Neural crest cell (in vitro differentiated cells): ENCODE measurements around the gene ABAT. TPM values are rescaled to one million over a fixed set of nuclear protein-coding genes. Genes with fewer than 3 reads are reported as not detected.

Experiments
- DNase-seq: peaks from one replicate; pipeline ENCODE4 v3.0.0; 2021; ENCODE audit warnings: low read depth, mixed read lengths, low spot score
- H3K27ac Mint-ChIP-seq: one replicate; pipeline ENCODE4 v1.8.0; 2021; ENCODE audit warnings: mild to moderate bottlenecking, mixed read lengths; ENCODE audit not compliant: unreplicated experiment
- H3K27me3 Mint-ChIP-seq: 2 replicates; pipeline ENCODE4 v1.8.0; 2021; ENCODE audit warnings: low read depth, mild to moderate bottlenecking, mixed read lengths
- H3K36me3 Mint-ChIP-seq: 2 replicates; pipeline ENCODE4 v1.8.0; 2021; ENCODE audit warnings: low read depth, mild to moderate bottlenecking, mixed read lengths
- H3K4me1 Mint-ChIP-seq: 2 replicates; pipeline ENCODE4 v1.8.0; 2021; ENCODE audit warnings: mixed read lengths
- H3K4me3 Mint-ChIP-seq: one replicate; pipeline ENCODE4 v1.8.0; 2021; ENCODE audit warnings: mild to moderate bottlenecking, mixed read lengths
- H3K9me3 Mint-ChIP-seq: 2 replicates; pipeline ENCODE4 v1.8.0; 2021; ENCODE audit warnings: mixed read lengths
- total RNA-seq: library from RNA; stranded (reverse); gene quantifications from 2 replicates; pipeline ENCODE4 v1.2.1, GENCODE V29; 2021
- TF ChIP-seq, protein P1 (sequence below): fragments of 200-600 bp; sonication (generic); conservative IDR thresholded peaks from 2 replicates; pipeline ENCODE4 v1.5.0; 2021; ENCODE audit warnings: antibody characterized with exemption, mild to moderate bottlenecking

The ABAT gene
- total RNA-seq, 1 donor from 2014 or later, result 35.2 TPM

DNA sequence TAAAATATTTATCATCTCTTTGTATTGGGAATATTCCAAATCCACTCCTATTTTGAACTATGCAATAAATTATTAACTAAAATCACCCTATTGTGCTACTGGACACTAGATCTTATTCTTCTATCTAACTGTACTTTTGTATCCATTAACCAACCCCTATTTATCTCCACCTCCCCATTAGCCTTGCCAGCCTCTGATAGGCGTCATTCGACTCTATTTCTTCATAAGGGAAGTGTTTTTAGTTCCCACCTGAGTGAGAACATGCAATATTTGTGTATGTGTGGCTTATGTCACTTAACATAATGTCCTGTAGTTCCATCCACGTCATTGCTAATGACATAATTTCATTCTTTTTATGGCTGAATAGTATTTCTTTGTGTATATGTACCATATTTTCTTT lies 99.1 kb downstream of the ABAT start:
- H3K9me3 Mint-ChIP-seq, result no peaks in the 10 kb centered on the region
- peaks cover 5% of the 10 kb centered on the region for H3K4me1 Mint-ChIP-seq
- no peak overlapping the region for H3K27ac Mint-ChIP-seq
- H3K4me3 Mint-ChIP-seq, result no peak overlapping the region
- H3K36me3 Mint-ChIP-seq, result peaks cover 4% of the 10 kb centered on the region
- TF ChIP-seq, protein P1, sequence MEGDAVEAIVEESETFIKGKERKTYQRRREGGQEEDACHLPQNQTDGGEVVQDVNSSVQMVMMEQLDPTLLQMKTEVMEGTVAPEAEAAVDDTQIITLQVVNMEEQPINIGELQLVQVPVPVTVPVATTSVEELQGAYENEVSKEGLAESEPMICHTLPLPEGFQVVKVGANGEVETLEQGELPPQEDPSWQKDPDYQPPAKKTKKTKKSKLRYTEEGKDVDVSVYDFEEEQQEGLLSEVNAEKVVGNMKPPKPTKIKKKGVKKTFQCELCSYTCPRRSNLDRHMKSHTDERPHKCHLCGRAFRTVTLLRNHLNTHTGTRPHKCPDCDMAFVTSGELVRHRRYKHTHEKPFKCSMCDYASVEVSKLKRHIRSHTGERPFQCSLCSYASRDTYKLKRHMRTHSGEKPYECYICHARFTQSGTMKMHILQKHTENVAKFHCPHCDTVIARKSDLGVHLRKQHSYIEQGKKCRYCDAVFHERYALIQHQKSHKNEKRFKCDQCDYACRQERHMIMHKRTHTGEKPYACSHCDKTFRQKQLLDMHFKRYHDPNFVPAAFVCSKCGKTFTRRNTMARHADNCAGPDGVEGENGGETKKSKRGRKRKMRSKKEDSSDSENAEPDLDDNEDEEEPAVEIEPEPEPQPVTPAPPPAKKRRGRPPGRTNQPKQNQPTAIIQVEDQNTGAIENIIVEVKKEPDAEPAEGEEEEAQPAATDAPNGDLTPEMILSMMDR, result no peak
- no peak for DNase-seq
- no peaks in the 10 kb centered on the region for H3K27me3 Mint-ChIP-seq

GRCh38 chr16:8774208-8774607 lies 99.8 kb downstream of the ABAT start:
- H3K9me3 Mint-ChIP-seq, result no peaks in the 10 kb centered on the region
- peaks cover 4% of the 10 kb centered on the region for H3K36me3 Mint-ChIP-seq
- H3K4me1 Mint-ChIP-seq, result no peaks in the 10 kb centered on the region
- TF ChIP-seq, protein P1, result no peak
- H3K27ac Mint-ChIP-seq, result no peak overlapping the region
- no peaks in the 10 kb centered on the region for H3K27me3 Mint-ChIP-seq
- no peak overlapping the region for H3K4me3 Mint-ChIP-seq
- no peak for DNase-seq

GRCh38 chr16:8775359-8775758 lies 100.9 kb downstream of the ABAT start:
- DNase-seq, result no peak
- Mint-ChIP-seq H3K27ac (no peak overlapping the region), H3K4me3 (no peak overlapping the region), H3K36me3 (peaks cover 6% of the 10 kb centered on the region), H3K4me1 (no peaks in the 10 kb centered on the region), H3K27me3 (no peaks in the 10 kb centered on the region), H3K9me3 (no peaks in the 10 kb centered on the region)
- TF ChIP-seq, protein P1, result no peak

- Mint-ChIP-seq H3K4me1 (no peaks in the 10 kb centered on the region), H3K4me3 (no peak overlapping the region), H3K27me3 (no peaks in the 10 kb centered on the region), H3K9me3 (no peaks in the 10 kb centered on the region), H3K36me3 (peaks cover 6% of the 10 kb centered on the region), H3K27ac (no peak overlapping the region)
- DNase-seq, result no peak
- TF ChIP-seq, protein P1, result no peak
Measured at GRCh38 chr16:8776129-8776584, 101.7 kb downstream of the ABAT start.

DNA sequence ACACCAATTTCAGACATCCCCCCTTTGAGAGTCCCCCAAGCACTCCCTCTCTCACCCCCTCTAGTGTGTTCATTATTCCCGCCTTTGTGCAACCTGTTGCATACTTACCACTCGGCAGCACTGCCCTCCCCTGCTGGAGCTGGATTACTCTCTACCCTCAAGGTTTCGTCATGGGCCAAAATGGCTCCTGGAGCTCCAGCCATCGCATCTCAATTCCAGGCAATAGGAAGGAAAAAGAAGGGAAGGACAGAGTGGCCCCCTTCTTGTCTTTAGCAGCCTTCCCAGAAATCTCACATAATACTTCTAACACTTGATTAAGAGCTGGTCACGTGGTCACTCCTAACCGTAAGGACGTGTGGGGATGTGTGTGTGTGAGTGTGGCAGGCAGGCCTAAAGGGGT lies 102.8 kb downstream of the ABAT start:
- Mint-ChIP-seq H3K27ac (no peak overlapping the region), H3K4me3 (no peak overlapping the region), H3K9me3 (no peaks in the 10 kb centered on the region), H3K36me3 (peaks cover 6% of the 10 kb centered on the region), H3K4me1 (no peaks in the 10 kb centered on the region), H3K27me3 (no peaks in the 10 kb centered on the region)
- TF ChIP-seq, protein P1, result no peak
- no peak for DNase-seq

DNA sequence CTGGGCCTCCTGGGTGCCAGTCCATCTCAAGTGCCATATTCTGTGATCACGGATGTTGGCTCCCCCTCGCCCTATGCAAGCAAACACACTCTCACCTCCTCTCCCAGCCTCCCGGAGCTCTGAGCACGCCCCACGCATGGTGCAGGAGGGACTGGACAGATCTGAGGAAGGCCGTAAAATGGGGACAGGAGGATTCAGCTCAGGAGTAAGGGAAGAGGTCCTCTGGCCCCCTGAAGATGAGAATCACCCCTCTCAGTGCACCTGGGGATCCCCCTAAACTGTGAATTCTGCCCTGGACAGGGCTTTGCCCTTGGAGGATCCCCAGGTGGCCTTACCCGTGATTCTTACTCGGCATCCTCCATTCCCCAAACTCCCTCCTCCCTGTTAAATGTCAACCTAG lies 107.4 kb downstream of the ABAT start:
- H3K27me3 Mint-ChIP-seq, result no peaks in the 10 kb centered on the region
- no peak overlapping the region for H3K27ac Mint-ChIP-seq
- no peaks in the 10 kb centered on the region for H3K9me3 Mint-ChIP-seq
- no peaks in the 10 kb centered on the region for H3K4me1 Mint-ChIP-seq
- TF ChIP-seq, protein P1, result no peak
- no peak overlapping the region for H3K4me3 Mint-ChIP-seq
- no peak for DNase-seq
- H3K36me3 Mint-ChIP-seq, result peaks cover 6% of the 10 kb centered on the region
